Liver (tissue), 3 donors: ENCODE data around the gene ENOX1.

Source experiments
- EGR1 ChIP-seq, 2 donors: IDR thresholded peaks; 2 replicates each; pipeline ENCODE4 v1.6.1; 2016 to 2018; ENCODE audit warnings: antibody characterized with exemption in 2 of 2, low read depth in 2 of 2
- FOXA1 ChIP-seq: IDR thresholded peaks from 2 replicates; pipeline ENCODE4 v1.6.1; 2016; ENCODE audit warnings: antibody characterized with exemption
- GABPA ChIP-seq, 2 donors: IDR thresholded peaks in 1 of 2; conservative IDR thresholded peaks in 1 of 2; 2 replicates each; pipeline ENCODE4 v1.6.1; 2016; ENCODE audit warnings: antibody characterized with exemption in 2 of 2, mild to moderate bottlenecking in 1 of 2, moderate library complexity in 1 of 2
- JUND ChIP-seq, 2 donors: IDR thresholded peaks; 2 replicates each; pipeline ENCODE4 v1.6.1; 2016; ENCODE audit warnings: antibody characterized with exemption in 2 of 2
- RAD21 ChIP-seq, 2 donors: IDR thresholded peaks; 2 replicates each; pipeline ENCODE4 v1.6.1; 2016; ENCODE audit warnings: antibody characterized with exemption in 2 of 2, mild to moderate bottlenecking in 2 of 2
- TAF1 ChIP-seq: conservative IDR thresholded peaks from 2 replicates; pipeline ENCODE4 v1.6.1; 2016; ENCODE audit warnings: antibody characterized with exemption, mild to moderate bottlenecking
- TF ChIP-seq, protein P1 (sequence below): fragments of 150-350 bp; IDR thresholded peaks from 2 replicates; pipeline ENCODE4 v1.5.1; 2017; ENCODE audit warnings: improper control_type of control experiment, low read depth, low read length; ENCODE audit not compliant: missing input control
- TF ChIP-seq, protein P2 (sequence below): IDR thresholded peaks from 2 replicates; pipeline ENCODE4 v1.6.1; 2016; ENCODE audit warnings: antibody characterized with exemption
- donor health status: healthy.
- donor health status: healthy.

DNA sequence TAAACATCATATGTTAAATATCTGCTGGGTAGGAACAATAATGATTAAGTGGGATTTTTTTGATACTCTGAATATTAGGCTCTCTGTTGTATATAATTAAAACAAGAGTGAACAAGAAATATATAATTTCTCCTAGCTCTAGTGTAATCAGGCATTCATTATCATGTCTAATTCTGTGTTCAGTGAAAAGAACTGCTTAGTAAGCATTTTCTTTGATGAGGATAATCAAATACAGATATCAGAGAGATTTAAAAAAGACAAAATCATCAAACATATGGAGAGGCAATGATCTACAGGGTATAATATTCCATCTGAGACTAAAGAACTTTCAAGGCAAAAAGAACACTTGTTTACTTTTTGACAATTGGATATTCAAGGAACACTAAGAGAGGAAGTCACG is 522.3 kb downstream of the ENOX1 start:
- TF ChIP-seq, protein P1, sequence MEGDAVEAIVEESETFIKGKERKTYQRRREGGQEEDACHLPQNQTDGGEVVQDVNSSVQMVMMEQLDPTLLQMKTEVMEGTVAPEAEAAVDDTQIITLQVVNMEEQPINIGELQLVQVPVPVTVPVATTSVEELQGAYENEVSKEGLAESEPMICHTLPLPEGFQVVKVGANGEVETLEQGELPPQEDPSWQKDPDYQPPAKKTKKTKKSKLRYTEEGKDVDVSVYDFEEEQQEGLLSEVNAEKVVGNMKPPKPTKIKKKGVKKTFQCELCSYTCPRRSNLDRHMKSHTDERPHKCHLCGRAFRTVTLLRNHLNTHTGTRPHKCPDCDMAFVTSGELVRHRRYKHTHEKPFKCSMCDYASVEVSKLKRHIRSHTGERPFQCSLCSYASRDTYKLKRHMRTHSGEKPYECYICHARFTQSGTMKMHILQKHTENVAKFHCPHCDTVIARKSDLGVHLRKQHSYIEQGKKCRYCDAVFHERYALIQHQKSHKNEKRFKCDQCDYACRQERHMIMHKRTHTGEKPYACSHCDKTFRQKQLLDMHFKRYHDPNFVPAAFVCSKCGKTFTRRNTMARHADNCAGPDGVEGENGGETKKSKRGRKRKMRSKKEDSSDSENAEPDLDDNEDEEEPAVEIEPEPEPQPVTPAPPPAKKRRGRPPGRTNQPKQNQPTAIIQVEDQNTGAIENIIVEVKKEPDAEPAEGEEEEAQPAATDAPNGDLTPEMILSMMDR: no peak
- TF ChIP-seq GABPA (IDR thresholded peaks at IDR 0.05 in 1 of 2, conservative IDR thresholded peaks at IDR 0.05 in 1 of 2) (no peak), FOXA1 (no peak), TAF1 (no peak), JUND (IDR thresholded peaks at IDR 0.05) (no peak), RAD21 (IDR thresholded peaks at IDR 0.05) (no peak), EGR1 (IDR thresholded peaks at IDR 0.05; ENCODE audit: low read depth in 2 of 2) (no peak)
- TF ChIP-seq, protein P2, sequence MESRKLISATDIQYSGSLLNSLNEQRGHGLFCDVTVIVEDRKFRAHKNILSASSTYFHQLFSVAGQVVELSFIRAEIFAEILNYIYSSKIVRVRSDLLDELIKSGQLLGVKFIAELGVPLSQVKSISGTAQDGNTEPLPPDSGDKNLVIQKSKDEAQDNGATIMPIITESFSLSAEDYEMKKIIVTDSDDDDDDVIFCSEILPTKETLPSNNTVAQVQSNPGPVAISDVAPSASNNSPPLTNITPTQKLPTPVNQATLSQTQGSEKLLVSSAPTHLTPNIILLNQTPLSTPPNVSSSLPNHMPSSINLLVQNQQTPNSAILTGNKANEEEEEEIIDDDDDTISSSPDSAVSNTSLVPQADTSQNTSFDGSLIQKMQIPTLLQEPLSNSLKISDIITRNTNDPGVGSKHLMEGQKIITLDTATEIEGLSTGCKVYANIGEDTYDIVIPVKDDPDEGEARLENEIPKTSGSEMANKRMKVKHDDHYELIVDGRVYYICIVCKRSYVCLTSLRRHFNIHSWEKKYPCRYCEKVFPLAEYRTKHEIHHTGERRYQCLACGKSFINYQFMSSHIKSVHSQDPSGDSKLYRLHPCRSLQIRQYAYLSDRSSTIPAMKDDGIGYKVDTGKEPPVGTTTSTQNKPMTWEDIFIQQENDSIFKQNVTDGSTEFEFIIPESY: no peak
